HepG2 (cell line): ENCODE results near the gene FILIP1. TPM values are rescaled to one million over a fixed set of nuclear protein-coding genes. Genes with fewer than 3 reads are reported as not detected.
A peak's percentile ranks its signal among the peaks of the same experiment; 100 is the strongest.

Source experiments
- BRD4 ChIP-seq: sonication (generic); formaldehyde crosslinking; IDR thresholded peaks from 2 replicates; pipeline ENCODE4 v1.4.0; 2020; ENCODE audit warnings: missing genetic modification reagents
- DPF2 ChIP-seq: sonication (generic); formaldehyde crosslinking; IDR thresholded peaks from 2 replicates; pipeline ENCODE4 v1.4.0; 2020; ENCODE audit warnings: mild to moderate bottlenecking, low read depth, missing genetic modification reagents, borderline replicate concordance
- ERF ChIP-seq: IDR thresholded peaks from 2 replicates; pipeline ENCODE4 v1.6.1; 2018; ENCODE audit warnings: missing biosample characterization, missing genetic modification reagents
- FOXJ3 ChIP-seq: sonication (generic); formaldehyde crosslinking; IDR thresholded peaks from 2 replicates; pipeline ENCODE4 v1.4.0; 2020; ENCODE audit warnings: missing genetic modification reagents, mild to moderate bottlenecking, borderline replicate concordance
- GTF3A ChIP-seq: sonication (generic); formaldehyde crosslinking; conservative IDR thresholded peaks from 2 replicates; pipeline ENCODE4 v1.4.0; 2020; ENCODE audit warnings: mild to moderate bottlenecking, missing genetic modification reagents
- HMGA1 ChIP-seq: sonication (generic); formaldehyde crosslinking; conservative IDR thresholded peaks from 2 replicates; pipeline ENCODE4 v1.4.0; 2020; ENCODE audit warnings: missing genetic modification reagents
- KLF11 ChIP-seq: IDR thresholded peaks from 2 replicates; pipeline ENCODE4 v1.6.1; 2016; ENCODE audit warnings: missing compliant biosample characterization
- MIER3 ChIP-seq: IDR thresholded peaks from 2 replicates; pipeline ENCODE4 v1.6.1; 2016; ENCODE audit warnings: missing compliant biosample characterization, borderline replicate concordance
- NFKBIZ ChIP-seq: IDR thresholded peaks from 2 replicates; pipeline ENCODE4 v1.6.1; 2018; ENCODE audit warnings: missing genetic modification reagents, missing compliant biosample characterization
- NFYB ChIP-seq: sonication (generic); formaldehyde crosslinking; IDR thresholded peaks from 2 replicates; pipeline ENCODE4 v1.4.0; 2020; ENCODE audit warnings: missing genetic modification reagents
- NR2F2 ChIP-seq: IDR thresholded peaks from 2 replicates; pipeline ENCODE4 v1.6.1; 2012; ENCODE audit warnings: low read depth, inconsistent platforms, borderline replicate concordance
- RELA ChIP-seq: sonication (generic); formaldehyde crosslinking; IDR thresholded peaks from 2 replicates; pipeline ENCODE4 v1.4.0; 2020; ENCODE audit warnings: missing genetic modification reagents
- SETDB1 ChIP-seq: sonication (generic); formaldehyde crosslinking; IDR thresholded peaks from 2 replicates; pipeline ENCODE4 v1.5.1; 2020; ENCODE audit warnings: missing genetic modification reagents, mild to moderate bottlenecking, borderline replicate concordance
- SMC3 ChIP-seq: IDR thresholded peaks from 2 replicates; pipeline ENCODE4 v1.6.1; 2011; ENCODE audit warnings: low read length, improper control_type of control experiment
- ZBTB38 ChIP-seq: sonication (generic); formaldehyde crosslinking; IDR thresholded peaks from 2 replicates; pipeline ENCODE4 v1.5.1; 2020; ENCODE audit warnings: mild to moderate bottlenecking, missing genetic modification reagents
- ZBTB44 ChIP-seq: sonication (generic); formaldehyde crosslinking; IDR thresholded peaks from 2 replicates; pipeline ENCODE4 v1.4.0; 2020; ENCODE audit warnings: missing genetic modification reagents
- ZGPAT ChIP-seq: IDR thresholded peaks from 2 replicates; pipeline ENCODE4 v1.6.1; 2016; ENCODE audit warnings: mild to moderate bottlenecking
- ZMYM3 ChIP-seq: sonication (generic); formaldehyde crosslinking; IDR thresholded peaks from 2 replicates; pipeline ENCODE4 v1.5.1; 2020; ENCODE audit warnings: mild to moderate bottlenecking, missing genetic modification reagents
- ZNF17 ChIP-seq: sonication (generic); formaldehyde crosslinking; IDR thresholded peaks from 2 replicates; pipeline ENCODE4 v1.5.0; 2020; ENCODE audit warnings: mild to moderate bottlenecking, missing genetic modification reagents
- ZNF333 ChIP-seq: sonication (generic); formaldehyde crosslinking; IDR thresholded peaks from 2 replicates; pipeline ENCODE4 v1.4.0; 2020; ENCODE audit warnings: mild to moderate bottlenecking, missing genetic modification reagents, borderline replicate concordance
- ZNF557 ChIP-seq: sonication (generic); formaldehyde crosslinking; IDR thresholded peaks from 2 replicates; pipeline ENCODE4 v1.4.0; 2020; ENCODE audit warnings: missing genetic modification reagents
- ZNF841 ChIP-seq: sonication (generic); formaldehyde crosslinking; IDR thresholded peaks from 2 replicates; pipeline ENCODE4 v1.8.1; 2023; ENCODE audit warnings: missing genetic modification reagents, borderline replicate concordance
- polyA plus RNA-seq, 8 experiments: library from polyadenylated mRNA; depleted of rRNA in 3 of 8; stranded (reverse) in 7 of 8; unstranded in 1 of 8; fragments of >200 nt; fragmentation: Illumina TruSeq in 4 of 8; extraction: Trizol in 4 of 8; gene quantifications; 2 replicates each; pipeline versions ENCODE4 v1.2.1 to v1.2.3, GENCODE V29; 2011 to 2016; ENCODE audit warnings: low read depth in 4 of 8, missing spikeins in 1 of 8, mixed read lengths in 1 of 8; ENCODE audit not compliant: insufficient read depth in 1 of 8
- total RNA-seq, 5 experiments: library from RNA; depleted of rRNA; stranded (reverse); fragments of >200 nt; fragmentation: Illumina TruSeq; extraction: Trizol; gene quantifications; 2 replicates each; pipeline ENCODE4 v1.2.3, GENCODE V29; 2016; ENCODE audit warnings: low read depth in 1 of 5
- TF ChIP-seq, protein P1 (sequence below): sonication (generic); formaldehyde crosslinking; IDR thresholded peaks from 2 replicates; pipeline ENCODE4 v1.5.0; 2020; ENCODE audit warnings: missing genetic modification reagents
- TF ChIP-seq, protein P2 (sequence below): sonication (generic); formaldehyde crosslinking; IDR thresholded peaks from 2 replicates; pipeline ENCODE4 v1.5.0; 2020; ENCODE audit warnings: missing genetic modification reagents
- TF ChIP-seq, protein P3 (sequence below): sonication (generic); formaldehyde crosslinking; IDR thresholded peaks from 2 replicates; pipeline ENCODE4 v1.4.0; 2020; ENCODE audit warnings: mild to moderate bottlenecking, missing genetic modification reagents, borderline replicate concordance

FILIP1 gene
- total and polyA plus RNA-seq, 2 of the 13 experiments (the other 11 are each of a cell fraction or from before 2014, with no cell fraction given): not detected

DNA sequence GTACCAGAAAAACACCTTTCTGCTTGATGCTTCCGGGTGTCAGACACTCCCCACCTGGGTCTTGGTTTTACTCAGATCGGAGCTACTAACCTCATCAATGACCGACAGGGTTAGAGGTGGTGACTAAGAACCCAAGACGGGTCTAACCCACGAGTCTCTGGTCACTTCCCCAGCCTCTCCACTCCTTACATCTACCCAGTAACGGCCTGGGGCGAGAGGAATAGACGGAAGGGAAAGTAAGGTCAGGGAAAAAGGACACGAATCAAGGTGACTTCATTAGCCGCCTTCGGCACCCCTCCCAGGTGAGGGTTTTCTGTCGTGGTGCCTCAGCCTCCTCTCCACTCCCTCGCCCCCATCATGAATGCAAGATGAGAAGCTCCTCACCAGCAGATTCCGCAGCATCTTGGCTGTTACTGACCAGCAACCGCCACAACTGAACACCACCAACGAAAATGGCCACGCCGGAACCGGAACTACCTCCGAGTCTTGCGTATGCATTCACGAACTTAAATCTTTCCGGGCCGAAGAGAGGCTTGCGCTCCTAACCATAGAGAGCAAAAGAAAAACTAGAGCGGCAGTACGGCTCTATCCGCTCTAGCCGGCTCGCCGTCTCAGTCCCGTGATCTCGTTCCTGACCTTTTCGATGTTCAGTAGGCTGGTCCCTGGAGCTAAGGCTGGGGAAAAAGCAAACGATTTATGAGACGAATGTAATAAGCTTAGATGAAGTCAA is 250.1 kb downstream of the FILIP1 start, which contains the start of gene COX7A2 (continued):
- TF ChIP-seq ZNF333 (CRISPR knock-in tag) (no peak), ZNF557 (CRISPR knock-in tag) (no peak), ERF (CRISPR knock-in tag) (peak; percentile 77; the same call in 1 of the 2 replicates), ZBTB38 (CRISPR knock-in tag) (peak; percentile 38; the same call in 1 of the 2 replicates), SMC3 (no peak), RELA (no peak; the same call in 1 of the 2 replicates), BRD4 (CRISPR knock-in tag) (peak; percentile 79), ZNF17 (no peak), ZNF841 (CRISPR knock-in tag) (no peak), GTF3A (CRISPR knock-in tag) (no peak), SETDB1 (CRISPR knock-in tag) (no peak), ZMYM3 (no peak), NFYB (CRISPR knock-in tag) (peak; percentile 17; the same call in 1 of the 2 replicates), KLF11 (CRISPR knock-in tag) (peak; percentile 53; the same call in 1 of the 2 replicates), HMGA1 (no peak), NFKBIZ (CRISPR knock-in tag) (no peak), ZGPAT (CRISPR knock-in tag) (peak; percentile 88), DPF2 (CRISPR knock-in tag) (no peak), NR2F2 (peak; percentile 79), FOXJ3 (CRISPR knock-in tag) (peak; percentile 14; the same call in 1 of the 2 replicates), MIER3 (CRISPR knock-in tag) (peak; percentile 94), ZBTB44 (CRISPR knock-in tag) (no peak; the same call in 1 of the 2 replicates)
- TF ChIP-seq, protein P1, sequence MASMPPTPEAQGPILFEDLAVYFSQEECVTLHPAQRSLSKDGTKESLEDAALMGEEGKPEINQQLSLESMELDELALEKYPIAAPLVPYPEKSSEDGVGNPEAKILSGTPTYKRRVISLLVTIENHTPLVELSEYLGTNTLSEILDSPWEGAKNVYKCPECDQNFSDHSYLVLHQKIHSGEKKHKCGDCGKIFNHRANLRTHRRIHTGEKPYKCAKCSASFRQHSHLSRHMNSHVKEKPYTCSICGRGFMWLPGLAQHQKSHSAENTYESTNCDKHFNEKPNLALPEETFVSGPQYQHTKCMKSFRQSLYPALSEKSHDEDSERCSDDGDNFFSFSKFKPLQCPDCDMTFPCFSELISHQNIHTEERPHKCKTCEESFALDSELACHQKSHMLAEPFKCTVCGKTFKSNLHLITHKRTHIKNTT (CRISPR knock-in tag): no peak
- TF ChIP-seq, protein P2, sequence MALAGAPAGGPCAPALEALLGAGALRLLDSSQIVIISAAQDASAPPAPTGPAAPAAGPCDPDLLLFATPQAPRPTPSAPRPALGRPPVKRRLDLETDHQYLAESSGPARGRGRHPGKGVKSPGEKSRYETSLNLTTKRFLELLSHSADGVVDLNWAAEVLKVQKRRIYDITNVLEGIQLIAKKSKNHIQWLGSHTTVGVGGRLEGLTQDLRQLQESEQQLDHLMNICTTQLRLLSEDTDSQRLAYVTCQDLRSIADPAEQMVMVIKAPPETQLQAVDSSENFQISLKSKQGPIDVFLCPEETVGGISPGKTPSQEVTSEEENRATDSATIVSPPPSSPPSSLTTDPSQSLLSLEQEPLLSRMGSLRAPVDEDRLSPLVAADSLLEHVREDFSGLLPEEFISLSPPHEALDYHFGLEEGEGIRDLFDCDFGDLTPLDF (CRISPR knock-in tag): no peak
- TF ChIP-seq, protein P3, sequence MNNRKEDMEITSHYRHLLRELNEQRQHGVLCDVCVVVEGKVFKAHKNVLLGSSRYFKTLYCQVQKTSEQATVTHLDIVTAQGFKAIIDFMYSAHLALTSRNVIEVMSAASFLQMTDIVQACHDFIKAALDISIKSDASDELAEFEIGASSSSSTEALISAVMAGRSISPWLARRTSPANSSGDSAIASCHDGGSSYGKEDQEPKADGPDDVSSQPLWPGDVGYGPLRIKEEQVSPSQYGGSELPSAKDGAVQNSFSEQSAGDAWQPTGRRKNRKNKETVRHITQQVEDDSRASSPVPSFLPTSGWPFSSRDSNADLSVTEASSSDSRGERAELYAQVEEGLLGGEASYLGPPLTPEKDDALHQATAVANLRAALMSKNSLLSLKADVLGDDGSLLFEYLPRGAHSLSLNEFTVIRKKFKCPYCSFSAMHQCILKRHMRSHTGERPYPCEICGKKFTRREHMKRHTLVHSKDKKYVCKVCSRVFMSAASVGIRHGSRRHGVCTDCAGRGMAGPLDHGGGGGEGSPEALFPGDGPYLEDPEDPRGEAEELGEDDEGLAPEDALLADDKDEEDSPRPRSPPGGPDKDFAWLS: no peak
